GM12873 (cell line): ENCODE measurements around the gene C6orf62.

Experiments used
- TF ChIP-seq, protein P1 (sequence below): IDR thresholded peaks from 2 replicates; pipeline ENCODE4 v1.5.1; 2012; ENCODE audit warnings: low read depth, mild to moderate bottlenecking, moderate library complexity, low read length, control low read depth; ENCODE audit not compliant: insufficient read depth; ENCODE audit errors: missing control alignments

The C6orf62 gene

DNA sequence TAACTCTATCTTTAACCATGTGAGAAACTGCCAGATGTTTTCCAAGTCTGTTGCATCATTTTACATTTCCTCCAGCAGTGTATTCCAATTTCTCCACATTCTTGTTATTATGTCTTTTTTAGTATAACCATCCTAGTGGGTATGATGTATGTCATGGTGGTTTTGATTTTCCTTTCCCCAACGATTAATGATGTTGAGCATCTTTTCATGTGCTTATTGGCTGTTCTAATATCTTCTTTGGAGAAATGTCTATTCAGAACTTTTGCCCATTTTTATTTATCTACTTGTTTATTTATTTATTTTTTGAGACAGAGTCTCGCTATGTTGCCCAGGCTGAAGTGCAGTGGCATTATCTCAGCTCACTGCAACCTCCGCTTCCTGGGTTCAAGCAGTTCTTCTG is 4.3 kb upstream of the C6orf62 start:
- TF ChIP-seq, protein P1, sequence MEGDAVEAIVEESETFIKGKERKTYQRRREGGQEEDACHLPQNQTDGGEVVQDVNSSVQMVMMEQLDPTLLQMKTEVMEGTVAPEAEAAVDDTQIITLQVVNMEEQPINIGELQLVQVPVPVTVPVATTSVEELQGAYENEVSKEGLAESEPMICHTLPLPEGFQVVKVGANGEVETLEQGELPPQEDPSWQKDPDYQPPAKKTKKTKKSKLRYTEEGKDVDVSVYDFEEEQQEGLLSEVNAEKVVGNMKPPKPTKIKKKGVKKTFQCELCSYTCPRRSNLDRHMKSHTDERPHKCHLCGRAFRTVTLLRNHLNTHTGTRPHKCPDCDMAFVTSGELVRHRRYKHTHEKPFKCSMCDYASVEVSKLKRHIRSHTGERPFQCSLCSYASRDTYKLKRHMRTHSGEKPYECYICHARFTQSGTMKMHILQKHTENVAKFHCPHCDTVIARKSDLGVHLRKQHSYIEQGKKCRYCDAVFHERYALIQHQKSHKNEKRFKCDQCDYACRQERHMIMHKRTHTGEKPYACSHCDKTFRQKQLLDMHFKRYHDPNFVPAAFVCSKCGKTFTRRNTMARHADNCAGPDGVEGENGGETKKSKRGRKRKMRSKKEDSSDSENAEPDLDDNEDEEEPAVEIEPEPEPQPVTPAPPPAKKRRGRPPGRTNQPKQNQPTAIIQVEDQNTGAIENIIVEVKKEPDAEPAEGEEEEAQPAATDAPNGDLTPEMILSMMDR: no peak

DNA sequence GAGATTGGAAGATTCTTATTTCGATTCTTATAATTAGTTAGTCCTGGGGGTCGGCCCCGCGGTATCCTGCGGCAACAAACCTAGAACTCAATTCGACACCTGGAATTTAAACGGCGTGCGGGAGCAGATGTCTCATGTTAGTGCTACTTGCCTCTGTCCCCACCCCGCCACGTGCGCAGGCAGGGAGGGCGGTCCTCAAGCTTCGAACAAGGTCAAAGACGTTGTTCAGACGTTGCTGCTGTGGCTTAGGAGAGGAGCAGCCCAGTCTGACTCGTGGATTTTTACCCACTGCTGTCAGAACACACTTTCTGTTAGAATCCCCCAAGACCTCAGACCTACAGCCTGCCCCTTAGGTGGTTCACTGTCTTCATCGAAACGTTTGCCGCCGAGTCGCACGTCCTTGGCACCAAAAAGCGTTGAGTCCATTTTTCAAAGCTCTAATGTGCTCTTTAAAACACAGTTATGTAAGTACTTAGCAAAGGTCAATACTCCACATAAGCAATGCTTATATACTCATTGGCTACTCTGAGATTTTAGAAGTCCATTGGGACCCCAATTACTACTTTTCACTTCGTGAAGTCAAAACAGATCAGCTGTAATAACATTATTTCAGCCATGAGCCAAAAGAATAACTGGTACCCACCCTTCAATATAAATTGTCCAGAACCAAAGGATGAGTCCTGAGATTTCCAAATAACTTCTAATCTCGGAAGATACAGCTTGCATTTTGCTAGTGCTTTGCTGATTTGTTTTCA is 2.7 kb upstream of the C6orf62 start:
- TF ChIP-seq, protein P1: no peak

DNA sequence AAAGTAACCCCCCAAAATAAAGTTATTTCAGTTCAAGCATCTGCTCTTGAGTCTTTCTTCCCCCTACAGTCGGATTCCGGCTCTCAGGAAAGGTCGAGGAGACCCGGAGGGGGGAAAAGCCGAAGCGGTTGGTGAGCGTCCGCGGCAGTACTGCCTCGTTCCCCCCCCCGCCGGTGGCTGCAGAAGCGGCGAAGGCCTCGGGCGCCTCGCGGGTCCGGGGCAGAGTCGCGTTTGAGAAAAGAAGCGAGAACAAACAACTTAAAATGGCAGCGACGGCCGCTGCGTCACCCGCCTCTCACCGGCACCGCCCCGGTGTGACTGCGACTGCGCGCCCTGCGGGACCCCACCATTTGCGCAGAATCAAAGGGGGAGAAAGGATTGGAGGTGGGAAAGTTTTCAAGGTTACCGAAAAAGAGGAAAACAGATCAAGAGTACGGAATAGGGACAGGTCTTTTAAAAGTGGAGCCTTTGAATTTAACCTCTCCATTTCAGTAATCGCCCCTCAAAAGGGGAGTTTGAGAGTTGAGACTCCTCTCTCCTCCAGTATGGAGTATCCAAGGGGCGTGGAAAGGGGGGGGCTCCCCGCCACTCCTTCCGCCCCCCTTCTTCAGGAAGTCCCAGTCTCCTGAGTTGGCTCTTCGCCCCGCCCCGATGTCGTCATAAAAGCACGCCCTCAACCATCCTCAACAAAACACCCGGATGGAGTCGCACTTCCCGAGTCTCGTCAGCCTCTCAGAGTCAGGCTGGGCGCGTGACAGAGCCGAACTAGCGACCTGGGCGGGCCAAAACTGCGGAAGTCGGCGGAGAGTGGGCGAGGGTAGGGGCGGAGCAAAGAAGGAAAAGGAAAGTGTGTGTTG is 1.9 kb upstream of the C6orf62 start:
- TF ChIP-seq, protein P1: no peak

DNA sequence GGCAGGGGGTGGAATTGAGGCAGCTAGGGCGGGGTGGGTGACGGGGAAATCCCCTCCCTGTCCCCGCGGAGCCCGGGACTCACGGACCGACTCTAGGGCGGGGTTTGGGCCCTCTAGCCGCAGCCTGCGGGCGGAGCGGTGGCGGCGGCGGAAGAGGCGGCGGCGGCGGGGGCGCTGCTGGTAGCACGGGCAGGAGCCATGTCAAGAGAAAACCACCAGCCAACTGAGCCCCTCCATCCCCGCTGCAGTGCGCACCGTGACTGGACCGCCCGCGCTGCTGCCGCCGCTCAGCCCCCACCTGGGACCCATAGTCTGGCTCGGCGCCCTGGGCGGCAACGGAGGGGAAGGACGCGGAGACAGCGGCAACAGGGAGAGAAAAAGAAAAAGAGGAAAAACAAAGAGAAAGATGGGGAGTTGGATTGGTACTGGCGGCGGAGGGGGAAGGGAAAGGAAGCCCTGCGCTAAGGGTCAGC is 1.2 kb upstream of the C6orf62 start:
- TF ChIP-seq, protein P1: no peak

DNA sequence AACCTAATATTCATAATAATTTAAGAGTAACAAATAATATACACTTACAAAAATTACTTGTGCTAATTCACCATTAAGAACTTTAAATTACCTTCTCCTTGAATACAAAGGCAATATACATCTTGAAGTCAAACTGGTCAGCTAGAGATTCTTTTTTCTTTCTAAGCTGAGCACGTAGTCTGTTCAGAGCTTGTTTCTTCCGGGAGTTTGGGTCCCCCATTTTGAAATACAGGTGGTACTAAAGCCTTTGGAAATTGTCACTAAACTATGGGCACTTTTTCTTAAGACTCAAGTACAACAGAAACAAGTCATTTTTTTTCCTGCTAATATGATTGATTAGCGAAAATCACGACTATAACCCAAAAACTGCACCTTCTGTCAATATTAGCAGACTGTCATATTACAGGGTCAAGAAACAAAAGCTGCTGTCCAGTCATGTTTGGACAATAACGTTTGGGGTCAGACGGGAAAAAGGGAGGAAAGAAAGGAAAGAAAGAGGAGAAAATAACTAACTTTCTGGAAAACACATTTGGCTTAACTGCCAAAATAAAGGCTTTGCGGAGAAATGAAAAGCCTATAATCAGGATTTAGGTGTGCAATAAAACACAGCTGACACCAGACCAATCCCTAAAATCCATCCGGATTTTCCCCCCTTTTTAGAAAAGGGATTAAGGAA is 367 bp downstream of the C6orf62 start:
- TF ChIP-seq, protein P1: no peak

DNA sequence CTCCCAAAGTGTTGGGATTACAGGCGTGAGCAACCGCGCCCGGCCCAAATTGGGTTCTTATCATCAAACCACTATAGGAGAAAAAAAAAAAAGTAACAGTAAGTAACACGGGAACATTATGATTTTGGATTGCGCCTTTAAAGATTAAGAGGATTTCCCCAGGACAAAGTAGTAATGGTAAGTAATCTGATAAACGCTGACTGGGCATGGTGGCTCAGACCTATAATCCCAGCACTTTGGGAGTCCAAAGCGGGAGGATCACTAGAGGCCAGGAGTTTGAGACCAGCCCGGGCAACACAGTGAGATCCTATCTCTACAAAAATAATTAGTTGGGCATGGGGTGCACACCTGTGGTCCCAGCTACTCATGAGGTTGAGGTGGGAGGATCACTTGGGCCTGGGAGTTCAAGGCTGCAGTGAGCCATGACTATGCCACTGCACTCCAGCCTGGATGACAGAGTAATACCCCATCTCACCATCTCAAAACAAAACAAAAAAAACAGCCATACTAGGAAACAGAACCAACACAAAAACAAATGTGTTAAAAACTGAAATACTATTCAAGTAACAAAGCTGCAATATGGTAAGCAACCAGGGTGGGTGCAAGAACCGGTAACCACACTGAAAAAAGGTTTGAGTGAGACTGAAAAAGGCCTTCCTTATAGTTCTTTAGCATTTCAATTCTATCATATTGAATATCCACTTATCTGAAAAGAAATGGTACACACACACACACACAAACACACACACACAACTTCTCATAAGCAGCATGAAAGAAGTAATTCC is 8.2 kb downstream of the C6orf62 start:
- TF ChIP-seq, protein P1: no peak
